GM12864 (cell line): ENCODE results near the gene USF1.

ENCODE experiments used
- DNase-seq: peaks from one replicate; pipeline ENCODE4 v3.0.0-alpha.2; 2011; ENCODE audit warnings: low read depth
- H3K4me3 ChIP-seq: 2 replicates; pipeline ENCODE4 v1.5.1; 2011; ENCODE audit warnings: mild to moderate bottlenecking, low read depth, low read length, control low read depth
- TF ChIP-seq, protein P1 (sequence below): IDR thresholded peaks from 2 replicates; pipeline ENCODE4 v1.5.1; 2011; ENCODE audit warnings: low read depth, mild to moderate bottlenecking, moderate library complexity, low read length, control low read depth, inconsistent platforms; ENCODE audit errors: missing control alignments

USF1 gene

DNA sequence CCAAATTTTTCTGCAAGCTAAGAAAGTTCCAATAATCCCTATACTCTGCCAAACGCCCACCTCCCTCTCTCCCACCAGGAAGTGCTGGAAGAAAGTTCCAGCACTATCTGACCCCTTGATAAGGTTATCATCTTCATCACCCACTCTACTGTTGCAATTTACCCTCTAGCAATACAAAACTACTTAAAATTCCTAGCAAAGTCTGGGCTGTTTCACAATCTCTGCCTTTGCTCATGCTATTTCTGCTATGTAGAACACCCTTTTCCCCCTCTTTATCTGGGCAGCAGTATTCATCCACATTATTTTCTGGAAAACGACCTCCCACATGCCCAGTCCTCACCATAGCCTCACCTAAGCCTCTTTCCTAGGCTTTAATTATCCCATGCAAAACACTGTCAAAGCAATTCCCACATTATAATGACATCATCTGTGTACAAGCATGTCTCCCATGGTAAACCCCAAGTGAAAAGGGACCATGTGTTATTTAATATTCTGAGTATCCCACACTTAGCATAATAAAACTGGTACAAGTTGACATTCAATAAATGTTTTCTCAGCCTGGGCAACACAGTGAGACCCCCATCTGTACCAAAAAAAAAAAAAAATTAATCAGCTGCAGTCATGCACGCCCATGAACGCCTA, 36.8 kb downstream of the USF1 start:
- no peak overlapping the region for H3K4me3 ChIP-seq
- no peak for DNase-seq
- TF ChIP-seq, protein P1, sequence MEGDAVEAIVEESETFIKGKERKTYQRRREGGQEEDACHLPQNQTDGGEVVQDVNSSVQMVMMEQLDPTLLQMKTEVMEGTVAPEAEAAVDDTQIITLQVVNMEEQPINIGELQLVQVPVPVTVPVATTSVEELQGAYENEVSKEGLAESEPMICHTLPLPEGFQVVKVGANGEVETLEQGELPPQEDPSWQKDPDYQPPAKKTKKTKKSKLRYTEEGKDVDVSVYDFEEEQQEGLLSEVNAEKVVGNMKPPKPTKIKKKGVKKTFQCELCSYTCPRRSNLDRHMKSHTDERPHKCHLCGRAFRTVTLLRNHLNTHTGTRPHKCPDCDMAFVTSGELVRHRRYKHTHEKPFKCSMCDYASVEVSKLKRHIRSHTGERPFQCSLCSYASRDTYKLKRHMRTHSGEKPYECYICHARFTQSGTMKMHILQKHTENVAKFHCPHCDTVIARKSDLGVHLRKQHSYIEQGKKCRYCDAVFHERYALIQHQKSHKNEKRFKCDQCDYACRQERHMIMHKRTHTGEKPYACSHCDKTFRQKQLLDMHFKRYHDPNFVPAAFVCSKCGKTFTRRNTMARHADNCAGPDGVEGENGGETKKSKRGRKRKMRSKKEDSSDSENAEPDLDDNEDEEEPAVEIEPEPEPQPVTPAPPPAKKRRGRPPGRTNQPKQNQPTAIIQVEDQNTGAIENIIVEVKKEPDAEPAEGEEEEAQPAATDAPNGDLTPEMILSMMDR = no peak

DNA sequence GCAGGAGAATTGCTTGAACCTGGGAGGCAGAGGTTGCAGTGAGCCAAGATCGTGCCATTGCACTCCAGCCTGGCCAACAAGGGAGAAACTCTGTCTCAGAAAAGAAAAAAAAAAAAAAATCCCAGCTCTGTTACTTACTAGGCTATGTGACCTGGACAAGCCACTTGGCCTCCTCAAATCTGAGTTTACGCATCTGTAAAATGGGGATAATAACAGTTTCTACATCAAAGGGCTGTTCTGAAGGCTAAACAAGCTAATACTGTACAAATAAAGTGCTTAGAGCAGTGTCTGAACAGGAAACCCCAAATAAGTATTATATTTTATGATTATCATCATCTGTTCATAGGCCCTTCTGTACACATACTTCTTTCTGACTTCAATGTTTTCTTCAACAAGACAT, 38.4 kb downstream of the USF1 start:
- no peak for DNase-seq
- H3K4me3 ChIP-seq = no peak overlapping the region
- TF ChIP-seq, protein P1 = no peak

DNA sequence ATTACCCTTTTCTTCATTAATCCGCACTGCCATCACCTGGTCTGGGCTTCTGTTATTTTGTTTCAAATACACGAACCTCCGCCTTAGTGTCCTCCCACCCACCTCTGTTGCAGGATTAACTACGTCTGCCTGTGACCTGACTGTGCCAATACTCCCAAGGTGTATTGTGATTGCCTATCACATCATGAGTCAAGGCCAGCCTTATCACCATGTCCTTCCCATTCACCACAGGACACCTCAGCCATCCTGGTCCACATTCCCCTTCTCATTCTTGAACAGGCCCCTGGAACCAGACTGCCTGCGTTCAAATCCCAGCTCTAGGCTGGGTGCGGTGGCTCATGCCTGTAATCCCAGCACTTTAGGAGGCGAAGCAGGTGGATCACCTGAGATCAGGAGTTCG, 39.2 kb downstream of the USF1 start:
- no peak overlapping the region for H3K4me3 ChIP-seq
- TF ChIP-seq, protein P1 = no peak
- DNase-seq = no peak

DNA sequence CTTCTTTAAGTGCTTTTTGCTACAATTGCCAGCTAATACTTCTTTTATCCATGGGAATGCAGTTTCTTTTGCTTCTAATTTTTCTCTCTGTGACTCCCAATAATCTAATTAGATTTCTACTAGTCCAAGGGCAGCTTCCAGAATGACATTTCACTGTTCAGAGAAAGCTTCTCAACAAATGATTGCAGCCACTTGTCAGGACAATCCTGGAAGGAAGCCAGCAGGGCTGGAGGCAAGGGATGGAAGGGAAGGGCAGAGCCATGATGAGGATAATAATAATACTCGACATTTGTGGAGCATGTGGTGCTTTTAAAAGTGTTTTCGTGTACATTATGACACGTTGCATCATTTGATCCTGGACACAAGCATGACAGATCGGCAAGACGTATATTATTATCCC, 44.3 kb downstream of the USF1 start:
- DNase-seq = no peak
- no peak overlapping the region for H3K4me3 ChIP-seq
- TF ChIP-seq, protein P1 = no peak

DNA sequence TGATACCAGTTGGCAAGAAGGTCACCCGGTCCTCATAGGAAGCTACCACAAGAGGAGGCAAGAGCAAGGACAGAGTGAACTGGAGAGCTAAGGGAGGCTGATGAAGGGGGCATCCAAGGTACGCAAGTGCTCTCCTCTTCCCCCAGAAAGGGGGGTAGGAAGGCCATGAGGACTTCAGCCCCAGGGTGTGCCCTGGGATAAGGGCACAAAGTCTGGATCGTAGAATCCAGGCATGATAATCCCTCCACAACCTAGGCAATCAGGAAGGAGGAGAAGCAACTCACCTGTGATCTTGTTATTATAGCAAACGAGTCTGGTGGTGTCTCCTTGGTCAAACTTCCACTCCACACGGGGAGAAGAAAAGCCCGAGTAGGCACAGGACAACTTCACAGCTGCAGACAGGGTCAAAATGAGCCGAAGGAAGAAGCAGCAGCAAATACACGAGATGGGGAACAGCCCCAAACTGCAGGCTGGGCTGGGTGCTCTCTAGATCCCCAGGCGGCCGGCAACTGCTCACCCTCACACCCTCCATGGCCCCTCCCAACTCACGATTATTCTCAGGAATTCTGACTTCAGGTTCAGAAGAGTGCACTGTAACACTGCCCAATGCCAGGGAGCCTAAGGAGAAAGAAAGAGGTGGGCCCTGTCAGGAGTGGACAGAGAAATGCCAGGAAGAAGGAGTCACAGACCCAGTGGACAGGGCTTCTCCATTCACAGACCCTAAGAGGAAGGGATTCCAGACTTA, 44.9 kb downstream of the USF1 start:
- H3K4me3 ChIP-seq = no peak overlapping the region
- TF ChIP-seq, protein P1 = no peak
- DNase-seq = no peak

DNA sequence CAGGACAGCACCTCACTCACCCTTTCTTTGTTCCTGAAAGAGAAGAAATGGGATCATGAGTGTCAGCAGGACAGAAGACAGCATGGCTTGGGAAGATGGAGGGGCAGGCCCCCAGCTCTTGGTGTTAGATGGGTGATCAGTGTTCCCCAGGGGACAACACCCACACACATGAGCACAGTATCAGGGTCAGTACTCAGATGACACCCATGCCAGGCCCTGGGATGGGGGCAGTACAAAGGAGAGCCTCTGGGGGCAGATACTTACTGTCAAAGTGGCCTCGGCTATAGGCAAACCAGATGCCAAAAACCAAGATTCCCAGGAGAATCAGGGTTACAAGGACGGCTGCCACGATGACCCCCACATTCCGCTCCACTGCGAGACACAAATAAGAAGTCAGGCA, 46.4 kb downstream of the USF1 start:
- TF ChIP-seq, protein P1 = no peak
- no peak for DNase-seq
- H3K4me3 ChIP-seq = no peak overlapping the region
